Measurements from ENCODE around the gene RAD51B.

DNA sequence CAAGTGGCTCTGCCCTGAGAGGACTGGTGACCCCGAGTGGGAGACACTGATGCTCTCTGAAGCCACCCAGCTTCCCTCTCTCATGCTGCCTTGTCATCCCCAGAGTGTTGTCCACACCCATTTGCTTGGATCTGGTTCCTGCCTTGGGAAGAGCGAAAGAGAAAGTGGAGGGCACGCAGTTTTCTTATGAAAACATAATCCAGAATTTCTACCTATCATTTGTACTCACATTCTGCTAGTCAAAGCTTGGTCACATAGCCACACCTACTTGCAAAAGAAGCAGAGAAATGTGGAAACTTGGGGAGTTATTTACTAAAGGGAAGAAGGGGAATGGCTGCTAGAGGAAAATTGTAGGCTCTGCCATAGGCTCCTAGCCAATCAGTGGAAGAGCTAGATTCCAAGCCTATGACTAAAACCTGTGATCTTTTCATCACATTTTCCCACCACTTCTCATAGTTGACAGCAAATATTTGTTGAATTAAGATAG, 647.0 kb downstream of the RAD51B start:
- TF ChIP-seq, protein P1, sequence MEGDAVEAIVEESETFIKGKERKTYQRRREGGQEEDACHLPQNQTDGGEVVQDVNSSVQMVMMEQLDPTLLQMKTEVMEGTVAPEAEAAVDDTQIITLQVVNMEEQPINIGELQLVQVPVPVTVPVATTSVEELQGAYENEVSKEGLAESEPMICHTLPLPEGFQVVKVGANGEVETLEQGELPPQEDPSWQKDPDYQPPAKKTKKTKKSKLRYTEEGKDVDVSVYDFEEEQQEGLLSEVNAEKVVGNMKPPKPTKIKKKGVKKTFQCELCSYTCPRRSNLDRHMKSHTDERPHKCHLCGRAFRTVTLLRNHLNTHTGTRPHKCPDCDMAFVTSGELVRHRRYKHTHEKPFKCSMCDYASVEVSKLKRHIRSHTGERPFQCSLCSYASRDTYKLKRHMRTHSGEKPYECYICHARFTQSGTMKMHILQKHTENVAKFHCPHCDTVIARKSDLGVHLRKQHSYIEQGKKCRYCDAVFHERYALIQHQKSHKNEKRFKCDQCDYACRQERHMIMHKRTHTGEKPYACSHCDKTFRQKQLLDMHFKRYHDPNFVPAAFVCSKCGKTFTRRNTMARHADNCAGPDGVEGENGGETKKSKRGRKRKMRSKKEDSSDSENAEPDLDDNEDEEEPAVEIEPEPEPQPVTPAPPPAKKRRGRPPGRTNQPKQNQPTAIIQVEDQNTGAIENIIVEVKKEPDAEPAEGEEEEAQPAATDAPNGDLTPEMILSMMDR (IDR thresholded peaks at IDR 0.05): no peak
- TF ChIP-seq POLR2A (IDR thresholded peaks at IDR 0.05): no peak

Data from upper lobe of left lung (tissue), 4 donors.